Keratinocyte (primary cell): Measurements from ENCODE around the gene BAHCC1. TPM values are rescaled to one million over a fixed set of nuclear protein-coding genes. Genes with fewer than 3 reads are reported as not detected.

Experiments used
- DNase-seq: peaks from one replicate; pipeline ENCODE4 v3.0.0-alpha.2; 2011; ENCODE audit warnings: low read depth, missing footprints, low spot score
- FAIRE-seq: peaks from 2 replicates; lab custom pipeline; 2011; peaks lifted over from hg19 to GRCh38; lab: Jason Lieb, UNC
- H2AFZ ChIP-seq: 2 replicates; pipeline ENCODE4 v1.6.0; 2012; ENCODE audit warnings: low read length, control low read depth, inconsistent platforms; ENCODE audit not compliant: control insufficient read depth
- H3K27ac ChIP-seq: 2 replicates; pipeline ENCODE4 v1.5.1; 2011; ENCODE audit warnings: low read length; ENCODE audit not compliant: control insufficient read depth, insufficient read depth
- H3K27me3 ChIP-seq: 3 replicates; pipeline ENCODE4 v1.6.0; 2011; ENCODE audit warnings: low read length; ENCODE audit not compliant: control insufficient read depth, insufficient read depth; ENCODE audit errors: extremely low read depth
- H3K36me3 ChIP-seq, 2 experiments: 2 replicates in 1 of 2; 3 replicates in 1 of 2; pipeline ENCODE4 v1.5.1; 2011; ENCODE audit warnings: low read length in 2 of 2, mild to moderate bottlenecking in 1 of 2; ENCODE audit not compliant: control insufficient read depth in 2 of 2, insufficient read depth in 2 of 2; ENCODE audit errors: extremely low read depth in 1 of 2
- H3K4me1 ChIP-seq: 3 replicates; pipeline ENCODE4 v1.5.1; 2011; ENCODE audit warnings: low read length; ENCODE audit not compliant: control insufficient read depth, insufficient read depth; ENCODE audit errors: extremely low read depth
- H3K4me2 ChIP-seq: 3 replicates; pipeline ENCODE4 v1.6.0; 2011; ENCODE audit warnings: low read depth, low read length; ENCODE audit not compliant: control insufficient read depth, insufficient read depth; ENCODE audit errors: extremely low read depth
- H3K4me3 ChIP-seq, 3 experiments: fragments of 200-600 bp in 1 of 3; sonication (generic) in 1 of 3; 2 replicates in 2 of 3; 3 replicates in 1 of 3; pipeline ENCODE4 v1.5.1; 2011 to 2016; ENCODE audit warnings: low read length in 3 of 3, mild to moderate bottlenecking in 3 of 3, control low read depth in 2 of 3, inconsistent platforms in 1 of 3, low read depth in 1 of 3, mixed read lengths in 1 of 3, mixed run types in 1 of 3, moderate library complexity in 1 of 3; ENCODE audit not compliant: control insufficient read depth in 2 of 3, insufficient read depth in 2 of 3; ENCODE audit errors: extremely low read depth in 1 of 3
- H3K79me2 ChIP-seq: 2 replicates; pipeline ENCODE4 v1.6.0; 2012; ENCODE audit warnings: low read length; ENCODE audit not compliant: control insufficient read depth, insufficient read depth
- H3K9ac ChIP-seq: 3 replicates; pipeline ENCODE4 v1.6.0; 2011; ENCODE audit warnings: low read length; ENCODE audit not compliant: control insufficient read depth, insufficient read depth; ENCODE audit errors: extremely low read depth
- H3K9me1 ChIP-seq: 3 replicates; pipeline ENCODE4 v1.6.0; 2011; ENCODE audit warnings: low read length; ENCODE audit not compliant: control insufficient read depth, insufficient read depth; ENCODE audit errors: extremely low read depth
- H3K9me3 ChIP-seq: 2 replicates; pipeline ENCODE4 v1.5.1; 2012; ENCODE audit warnings: low read depth, low read length; ENCODE audit not compliant: control insufficient read depth
- H4K20me1 ChIP-seq: 3 replicates; pipeline ENCODE4 v1.6.0; 2011; ENCODE audit warnings: low read length; ENCODE audit not compliant: control insufficient read depth, insufficient read depth; ENCODE audit errors: extremely low read depth
- EZH2 ChIP-seq: IDR thresholded peaks from one replicate; pipeline ENCODE4 v1.6.1; 2012; ENCODE audit warnings: inconsistent platforms, mild to moderate bottlenecking, low read length, moderate library complexity
- dilution Hi-C: fragments of 300-500 bp; cut with MboI; formaldehyde crosslinking; loops from one replicate; pipeline ENCODE4 v1.7.0; 2020; ENCODE audit warnings: low sequenced_read_pairs; ENCODE audit not compliant: extremely low pct_ligation_motif_present
- polyA plus RNA-seq, 5 experiments: library from polyadenylated mRNA; depleted of rRNA in 3 of 5; stranded (reverse) in 3 of 5; stranded (forward) in 1 of 5; unstranded in 1 of 5; fragments of >200 nt; gene quantifications; 1 replicate in 1 of 5; 2 replicates in 3 of 5; 3 replicates in 1 of 5; pipeline versions ENCODE4 v1.2.1 to v1.2.3, GENCODE V29; 2011 to 2012; ENCODE audit warnings: missing spikeins in 2 of 5, low read depth in 1 of 5, low replicate concordance in 1 of 5
- TF ChIP-seq, protein P1 (sequence below), 3 experiments: IDR thresholded peaks in 1 of 3; conservative IDR thresholded peaks in 1 of 3; optimal IDR thresholded peaks in 1 of 3; 2 replicates in 2 of 3; 3 replicates in 1 of 3; pipeline versions ENCODE3 to v1.5.1; 2011; ENCODE audit warnings: low read length in 3 of 3, mild to moderate bottlenecking in 3 of 3, moderate library complexity in 2 of 3, control low read depth in 1 of 3, inconsistent platforms in 1 of 3; ENCODE audit not compliant: insufficient read depth in 2 of 3; ENCODE audit errors: extremely low read depth in 1 of 3

BAHCC1 gene
- polyA plus RNA-seq, 1 donor (not counting 4 experiments of a cell fraction or from before 2014, with no cell fraction given), result 0.52 TPM

DNA sequence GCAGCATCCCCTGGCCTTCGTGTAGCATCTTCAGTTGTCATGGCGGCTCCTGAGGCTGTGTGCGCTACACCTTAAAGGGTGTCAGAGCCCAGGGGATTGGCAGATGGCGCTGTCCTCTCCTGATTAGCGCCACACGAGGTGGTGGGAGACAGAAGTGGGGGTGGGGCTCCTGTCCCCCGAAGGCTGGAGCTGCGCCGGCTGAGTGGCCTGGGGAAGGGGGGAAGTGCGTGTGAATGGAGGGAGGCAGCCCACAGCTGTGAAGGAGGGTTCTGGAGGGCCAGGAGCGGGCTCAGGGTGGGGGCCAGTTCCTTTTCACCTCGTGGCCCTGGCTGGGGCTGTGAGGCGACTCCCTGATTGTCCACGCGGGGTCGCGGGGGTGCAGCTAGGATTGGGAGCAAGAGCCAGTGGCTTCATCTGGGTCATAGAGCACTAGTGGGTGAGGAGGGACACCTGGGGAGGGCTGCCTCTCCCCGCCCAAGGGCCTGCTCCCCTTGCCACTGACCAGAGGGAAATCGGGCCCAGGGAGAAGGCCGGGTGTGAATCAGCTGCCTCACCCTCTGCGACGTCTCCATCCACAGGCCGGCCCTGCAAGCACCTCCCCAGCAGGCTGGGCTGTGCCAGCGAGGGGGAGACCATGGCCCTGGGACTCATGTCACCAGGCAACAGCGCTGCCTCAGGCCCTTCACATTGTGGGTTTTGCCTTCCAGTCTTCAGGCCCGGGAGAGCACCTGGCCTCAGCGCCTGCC is 14.1 kb downstream of the BAHCC1 start:
- no peak for DNase-seq
- Histone ChIP-seq H3K9me1 (no peaks in the 10 kb centered on the region), H3K27me3 (no peaks in the 10 kb centered on the region), H3K79me2 (no peaks in the 10 kb centered on the region), H3K36me3 (no peaks in the 10 kb centered on the region), H2AFZ (no peak overlapping the region), H3K4me1 (peaks cover 17% of the 10 kb centered on the region), H3K4me2 (no peak overlapping the region), H4K20me1 (peaks cover 2% of the 10 kb centered on the region), H3K4me3 (no peak overlapping the region), H3K27ac (no peak overlapping the region), H3K9me3 (no peaks in the 10 kb centered on the region), H3K9ac (no peak overlapping the region)
- TF ChIP-seq, protein P1, sequence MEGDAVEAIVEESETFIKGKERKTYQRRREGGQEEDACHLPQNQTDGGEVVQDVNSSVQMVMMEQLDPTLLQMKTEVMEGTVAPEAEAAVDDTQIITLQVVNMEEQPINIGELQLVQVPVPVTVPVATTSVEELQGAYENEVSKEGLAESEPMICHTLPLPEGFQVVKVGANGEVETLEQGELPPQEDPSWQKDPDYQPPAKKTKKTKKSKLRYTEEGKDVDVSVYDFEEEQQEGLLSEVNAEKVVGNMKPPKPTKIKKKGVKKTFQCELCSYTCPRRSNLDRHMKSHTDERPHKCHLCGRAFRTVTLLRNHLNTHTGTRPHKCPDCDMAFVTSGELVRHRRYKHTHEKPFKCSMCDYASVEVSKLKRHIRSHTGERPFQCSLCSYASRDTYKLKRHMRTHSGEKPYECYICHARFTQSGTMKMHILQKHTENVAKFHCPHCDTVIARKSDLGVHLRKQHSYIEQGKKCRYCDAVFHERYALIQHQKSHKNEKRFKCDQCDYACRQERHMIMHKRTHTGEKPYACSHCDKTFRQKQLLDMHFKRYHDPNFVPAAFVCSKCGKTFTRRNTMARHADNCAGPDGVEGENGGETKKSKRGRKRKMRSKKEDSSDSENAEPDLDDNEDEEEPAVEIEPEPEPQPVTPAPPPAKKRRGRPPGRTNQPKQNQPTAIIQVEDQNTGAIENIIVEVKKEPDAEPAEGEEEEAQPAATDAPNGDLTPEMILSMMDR (optimal IDR thresholded peaks at IDR 0.05 in 1 of 3, IDR thresholded peaks at IDR 0.05 in 1 of 3, conservative IDR thresholded peaks at IDR 0.05 in 1 of 3; ENCODE audit: extremely low read depth in 1 of 3, insufficient read depth in 2 of 3, low read length in 3 of 3), result no peak
- TF ChIP-seq EZH2, result no peak
- dilution Hi-C loops, result no loop called here
- FAIRE-seq, result no peak

DNA sequence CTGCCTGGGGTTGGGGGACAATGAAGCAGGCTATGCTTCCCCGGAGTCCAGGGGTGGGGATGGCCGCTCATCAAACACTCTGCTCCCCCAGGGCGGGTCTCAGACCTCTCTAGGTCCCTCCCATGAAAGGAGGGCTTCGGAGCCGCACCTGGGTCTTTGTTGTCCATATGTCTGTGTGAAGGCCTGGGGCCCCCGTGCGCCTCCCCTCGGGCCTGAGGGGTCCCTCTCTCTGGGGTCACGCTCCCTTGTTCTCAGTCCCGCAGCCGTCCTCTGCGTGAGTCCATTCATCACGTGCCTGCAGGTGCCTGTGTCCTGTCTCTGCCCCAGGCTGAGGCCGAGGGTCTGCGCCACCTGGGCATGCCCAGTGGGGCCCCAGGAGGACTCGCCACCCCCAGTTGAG is 15.6 kb downstream of the BAHCC1 start:
- no peak overlapping the region for H3K27ac ChIP-seq
- peaks cover 12% of the 10 kb centered on the region for H3K4me1 ChIP-seq
- dilution Hi-C loops, result no loop called here
- no peaks in the 10 kb centered on the region for H3K79me2 ChIP-seq
- H3K36me3 ChIP-seq, result no peaks in the 10 kb centered on the region
- no peak overlapping the region for H3K9ac ChIP-seq
- H3K27me3 ChIP-seq, result no peaks in the 10 kb centered on the region
- DNase-seq, result no peak
- H3K9me1 ChIP-seq, result no peaks in the 10 kb centered on the region
- H3K4me2 ChIP-seq, result no peak overlapping the region
- no peak for FAIRE-seq
- no peaks in the 10 kb centered on the region for H3K9me3 ChIP-seq
- peaks cover 2% of the 10 kb centered on the region for H4K20me1 ChIP-seq
- H2AFZ ChIP-seq, result no peak overlapping the region
- no peak for TF ChIP-seq EZH2
- TF ChIP-seq, protein P1 (optimal IDR thresholded peaks at IDR 0.05 in 1 of 3, IDR thresholded peaks at IDR 0.05 in 1 of 3, conservative IDR thresholded peaks at IDR 0.05 in 1 of 3; ENCODE audit: extremely low read depth in 1 of 3, insufficient read depth in 2 of 3, low read length in 3 of 3), result no peak
- no peak overlapping the region for H3K4me3 ChIP-seq
